SK-N-SH (cell line): Measurements from ENCODE around the gene SERPINA6. TPM values are rescaled to one million over a fixed set of nuclear protein-coding genes. Genes with fewer than 3 reads are reported as not detected.
"Not testable (repeated sequence)": the region's sequence is repeated elsewhere in the genome, so short reads cannot be mapped to it uniquely, and the experiment has no call there.

Experiments used
- CTCF ChIA-PET: fragments of 300-600, 350-600 bp; formaldehyde crosslinking; extraction: SDS; loops from one replicate; lab custom pipeline; 2021; lab: Yijun Ruan, JAX
- POLR2A ChIA-PET: fragments of 350-600 bp; sonication (Branson Sonifier 250); formaldehyde crosslinking; extraction: SDS; loops from one replicate; lab custom pipeline; 2020; ENCODE audit warnings: antibody characterized with exemption, inconsistent platforms; lab: Yijun Ruan, JAX
- DNase-seq: peaks from one replicate; pipeline ENCODE4 v3.0.0; 2012
- H2AFZ ChIP-seq: fragments of 200-600 bp; sonication (generic); 2 replicates; pipeline ENCODE4 v1.8.1; 2016; ENCODE audit warnings: antibody characterized with exemption, mild to moderate bottlenecking, low read depth
- H3F3A ChIP-seq: fragments of 200-600 bp; sonication (generic); replicated peaks from 2 replicates; pipeline ENCODE3; 2016; ENCODE audit warnings: antibody characterized with exemption, mild to moderate bottlenecking; ENCODE audit not compliant: insufficient read depth
- H3K27ac ChIP-seq, 2 experiments: fragments of 200-500 bp in 1 of 2; fragments of 200-600 bp in 1 of 2; sonication (Bioruptor generic) in 1 of 2; sonication (generic), shearing (Covaris generic) in 1 of 2; 2 replicates each; pipeline versions ENCODE4 v1.5.1 to v1.6.1; 2014 to 2016; ENCODE audit warnings: low read depth in 2 of 2, inconsistent platforms in 1 of 2, low read length in 1 of 2, mild to moderate bottlenecking in 1 of 2, mixed read lengths in 1 of 2
- H3K27me3 ChIP-seq: fragments of 200-600 bp; sonication (generic), shearing (Covaris generic); 2 replicates; pipeline ENCODE4 v1.6.1; 2016; ENCODE audit warnings: mixed run types; ENCODE audit not compliant: insufficient read depth
- H3K36me3 ChIP-seq, 2 experiments: fragments of 200-500 bp in 1 of 2; fragments of 200-600 bp in 1 of 2; sonication (Bioruptor generic) in 1 of 2; sonication (generic) in 1 of 2; replicated peaks in 1 of 2; 2 replicates each; pipeline versions ENCODE3 to v1.5.1; 2014 to 2016; ENCODE audit warnings: low read length in 1 of 2, mild to moderate bottlenecking in 1 of 2; ENCODE audit not compliant: insufficient read depth in 2 of 2, control insufficient read depth in 1 of 2
- H3K4me1 ChIP-seq, 2 experiments: fragments of 200-500 bp in 1 of 2; fragments of 200-600 bp in 1 of 2; sonication (Bioruptor generic) in 1 of 2; sonication (generic), shearing (Covaris generic) in 1 of 2; 2 replicates each; pipeline versions ENCODE4 v1.5.1 to v1.6.1; 2014 to 2016; ENCODE audit warnings: low read depth in 1 of 2, low read length in 1 of 2, mixed run types in 1 of 2; ENCODE audit not compliant: insufficient read depth in 2 of 2, control insufficient read depth in 1 of 2
- H3K4me2 ChIP-seq: fragments of 200-600 bp; sonication (generic), shearing (Covaris generic); 2 replicates; pipeline ENCODE4 v1.6.1; 2017; ENCODE audit warnings: mixed run types
- H3K4me3 ChIP-seq, 2 experiments: fragments of 200-500 bp in 1 of 2; fragments of 200-600 bp in 1 of 2; sonication (Bioruptor generic) in 1 of 2; sonication (generic), shearing (Covaris generic) in 1 of 2; 2 replicates each; pipeline versions ENCODE4 v1.5.1 to v1.8.1; 2014 to 2016; ENCODE audit warnings: low read depth in 2 of 2, inconsistent platforms in 1 of 2, low read length in 1 of 2, mild to moderate bottlenecking in 1 of 2, mixed read lengths in 1 of 2, moderate library complexity in 1 of 2
- H3K79me2 ChIP-seq: fragments of 200-600 bp; sonication (generic); 2 replicates; pipeline ENCODE4 v1.8.1; 2017; ENCODE audit warnings: mild to moderate bottlenecking; ENCODE audit not compliant: insufficient read depth
- H3K9ac ChIP-seq: fragments of 200-600 bp; sonication (generic); 2 replicates; pipeline ENCODE4 v1.6.1; 2017; ENCODE audit warnings: mixed run types
- H3K9me2 ChIP-seq: fragments of 200-600 bp; sonication (generic); 2 replicates; pipeline ENCODE4 v1.6.1; 2017; ENCODE audit warnings: mixed run types
- H3K9me3 ChIP-seq: fragments of 200-600 bp; sonication (generic); 2 replicates; pipeline ENCODE4 v1.6.1; 2017; ENCODE audit warnings: mixed run types, mild to moderate bottlenecking, moderate library complexity
- H4K20me1 ChIP-seq: fragments of 200-600 bp; sonication (generic); 2 replicates; pipeline ENCODE4 v1.6.1; 2017; ENCODE audit warnings: mild to moderate bottlenecking, mixed run types; ENCODE audit not compliant: insufficient read depth
- FOXM1 ChIP-seq: IDR thresholded peaks from 2 replicates; pipeline ENCODE4 v1.4.0; 2012; ENCODE audit warnings: low read depth, mild to moderate bottlenecking
- GABPA ChIP-seq: IDR thresholded peaks from 2 replicates; pipeline ENCODE4 v1.4.0; 2012; ENCODE audit warnings: low read depth, mild to moderate bottlenecking
- GATA2 ChIP-seq: sonication (generic); formaldehyde crosslinking; IDR thresholded peaks from 2 replicates; pipeline ENCODE4 v1.5.0; 2020; ENCODE audit warnings: mild to moderate bottlenecking, missing genetic modification reagents
- PBX3 ChIP-seq: IDR thresholded peaks from 2 replicates; pipeline ENCODE4; 2012
- POLR2AphosphoS5 ChIP-seq: IDR thresholded peaks from 2 replicates; pipeline ENCODE4 v1.6.1; 2012; ENCODE audit warnings: low read depth, low read length
- RFX5 ChIP-seq: IDR thresholded peaks from 2 replicates; pipeline ENCODE4 v1.6.1; 2012; ENCODE audit warnings: mild to moderate bottlenecking, improper control_type of control experiment, low read length
- RXRA ChIP-seq: IDR thresholded peaks from 2 replicates; pipeline ENCODE4 v1.4.0; 2012; ENCODE audit warnings: low read depth, mild to moderate bottlenecking, borderline replicate concordance
- TAF1 ChIP-seq: IDR thresholded peaks from 2 replicates; pipeline ENCODE4 v1.6.1; 2012; ENCODE audit warnings: low read depth, mild to moderate bottlenecking, low read length, moderate library complexity, borderline replicate concordance
- WGBS: methylation state at CpG from one replicate; pipeline ENCODE4 v1.1.6; 2017; ENCODE audit warnings: low lambda C conversion rate; 5-methylcytosine and 5-hydroxymethylcytosine counted together
- polyA plus RNA-seq, 3 experiments: library from polyadenylated mRNA; depleted of rRNA; stranded (reverse); fragments of >200 nt; gene quantifications; 2 replicates each; pipeline ENCODE4 v1.2.3, GENCODE V29; 2012
- TF ChIP-seq, protein P1 (sequence below): fragments of 200-600 bp; sonication (generic); IDR thresholded peaks from 2 replicates; pipeline ENCODE4 v1.6.1; 2017; ENCODE audit warnings: antibody characterized with exemption, mild to moderate bottlenecking, moderate library complexity

SERPINA6 gene
- polyA plus RNA-seq, 1 of the 3 experiments (the other 2 are of a cell fraction): 0.46 TPM

GRCh38 chr14:94267352-94267751 lies 55.8 kb downstream of the SERPINA6 start:
- H3F3A ChIP-seq: no peaks in the 10 kb centered on the region
- DNase-seq: no peak
- H3K4me3 ChIP-seq: no peak overlapping the region
- H3K9me2 ChIP-seq: no peaks in the 10 kb centered on the region
- POLR2A ChIA-PET: no interaction called here
- H3K4me1 ChIP-seq: no peaks in the 10 kb centered on the region
- H3K36me3 ChIP-seq: peaks cover 7 to 34% of the 10 kb centered on the region in 2 experiments
- H3K4me2 ChIP-seq: no peak overlapping the region
- no peaks in the 10 kb centered on the region for H3K79me2 ChIP-seq
- H2AFZ ChIP-seq: no peak overlapping the region
- 87% methylated on average over 1 of the region's 1 CpG for WGBS
- H3K9me3 ChIP-seq: 0 out of 2 replicates have a peak, but pooled peaks cover 7% of the 10 kb centered on the region
- TF ChIP-seq POLR2AphosphoS5 (no peak), GATA2 (CRISPR knock-in tag) (no peak), PBX3 (no peak), RXRA (no peak), TAF1 (no peak), FOXM1 (no peak), RFX5 (no peak), GABPA (no peak)
- TF ChIP-seq, protein P1, sequence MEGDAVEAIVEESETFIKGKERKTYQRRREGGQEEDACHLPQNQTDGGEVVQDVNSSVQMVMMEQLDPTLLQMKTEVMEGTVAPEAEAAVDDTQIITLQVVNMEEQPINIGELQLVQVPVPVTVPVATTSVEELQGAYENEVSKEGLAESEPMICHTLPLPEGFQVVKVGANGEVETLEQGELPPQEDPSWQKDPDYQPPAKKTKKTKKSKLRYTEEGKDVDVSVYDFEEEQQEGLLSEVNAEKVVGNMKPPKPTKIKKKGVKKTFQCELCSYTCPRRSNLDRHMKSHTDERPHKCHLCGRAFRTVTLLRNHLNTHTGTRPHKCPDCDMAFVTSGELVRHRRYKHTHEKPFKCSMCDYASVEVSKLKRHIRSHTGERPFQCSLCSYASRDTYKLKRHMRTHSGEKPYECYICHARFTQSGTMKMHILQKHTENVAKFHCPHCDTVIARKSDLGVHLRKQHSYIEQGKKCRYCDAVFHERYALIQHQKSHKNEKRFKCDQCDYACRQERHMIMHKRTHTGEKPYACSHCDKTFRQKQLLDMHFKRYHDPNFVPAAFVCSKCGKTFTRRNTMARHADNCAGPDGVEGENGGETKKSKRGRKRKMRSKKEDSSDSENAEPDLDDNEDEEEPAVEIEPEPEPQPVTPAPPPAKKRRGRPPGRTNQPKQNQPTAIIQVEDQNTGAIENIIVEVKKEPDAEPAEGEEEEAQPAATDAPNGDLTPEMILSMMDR: no peak
- TF ChIP-seq, all 33 proteins: peak for 0
- no peaks in the 10 kb centered on the region for H3K27me3 ChIP-seq
- no peak overlapping the region for H3K9ac ChIP-seq
- CTCF ChIA-PET: interaction anchor here (1.4 kb wide), 1 partner anchor 14 kb away, joined by 6 read pairs; no protein-coding TSS in a partner anchor
- H4K20me1 ChIP-seq: no peaks in the 10 kb centered on the region
- H3K27ac ChIP-seq: no peak overlapping the region

DNA sequence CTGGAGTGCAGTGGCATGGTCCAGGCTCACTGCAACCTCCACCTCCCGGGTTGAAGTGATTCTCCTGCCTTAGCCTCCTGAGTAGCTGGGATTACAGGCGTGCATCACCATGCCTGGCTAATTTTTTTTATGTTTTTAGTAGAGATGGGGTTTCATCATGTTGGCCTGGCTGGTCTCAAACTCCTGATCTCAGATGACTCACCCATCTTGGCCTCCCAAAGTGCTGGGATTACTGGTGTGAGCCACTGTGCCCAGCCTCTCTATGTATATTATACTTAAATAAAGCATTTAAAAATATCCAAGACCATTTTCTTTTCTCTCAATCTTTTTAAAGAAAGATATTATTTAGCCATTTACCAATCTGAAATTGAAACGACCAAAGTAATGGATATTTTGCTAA lies 58.9 kb downstream of the SERPINA6 start:
- DNase-seq, H3K9ac ChIP-seq, H3K9me3 ChIP-seq, H3F3A ChIP-seq, CTCF ChIA-PET, H3K79me2 ChIP-seq, H2AFZ ChIP-seq, H4K20me1 ChIP-seq, POLR2A ChIA-PET, H3K9me2 ChIP-seq, H3K27me3 ChIP-seq, H3K27ac ChIP-seq, H3K4me2 ChIP-seq, H3K4me1 ChIP-seq, H3K4me3 ChIP-seq: not testable (repeated sequence)
- peaks cover 12 to 57% of the 10 kb centered on the region in 2 experiments for H3K36me3 ChIP-seq
- 22% methylated on average over 3 of the region's 3 CpGs for WGBS

Other genes starting within 250 kb of the SERPINA6 start
- gene DDX24, start 242.1 kb downstream of the SERPINA6 start, polyA plus RNA-seq (2012; rRNA removed): 108 and 148 TPM in 2 replicates
- 35.3 and 41.1 TPM in 2 replicates for gene IFI27L1, start 242.0 kb downstream of the SERPINA6 start, polyA plus RNA-seq (2012; rRNA removed)
- gene IFI27, start 212.6 kb downstream of the SERPINA6 start, polyA plus RNA-seq (2012; rRNA removed): 1.2 and 2.4 TPM in 2 replicates
- gene IFI27L2, start 193.7 kb downstream of the SERPINA6 start, polyA plus RNA-seq (2012; rRNA removed): 200 and 208 TPM in 2 replicates
- 2.5 and 3.5 TPM in 2 replicates for gene PPP4R4, start 149.0 kb downstream of the SERPINA6 start, polyA plus RNA-seq (2012; rRNA removed)
- not detected in 2 replicates for gene SERPINA10, start 30.1 kb downstream of the SERPINA6 start, polyA plus RNA-seq (2012; rRNA removed)
- not detected in 2 replicates for gene SERPINA2, start 43.4 kb upstream of the SERPINA6 start, polyA plus RNA-seq (2012; rRNA removed)
- gene SERPINA1, start 65.3 kb upstream of the SERPINA6 start, polyA plus RNA-seq (2012; rRNA removed): 10.5 and 11.3 TPM in 2 replicates
- not detected in 2 replicates for gene SERPINA11, start 129.5 kb upstream of the SERPINA6 start, polyA plus RNA-seq (2012; rRNA removed)
- not detected in 2 replicates for gene SERPINA9, start 152.9 kb upstream of the SERPINA6 start, polyA plus RNA-seq (2012; rRNA removed)
- gene SERPINA12, start 186.1 kb upstream of the SERPINA6 start, polyA plus RNA-seq (2012; rRNA removed): not detected in 2 replicates
- gene SERPINA4, start 238.1 kb upstream of the SERPINA6 start, polyA plus RNA-seq (2012; rRNA removed): not detected in 2 replicates